ENCODE data around the gene CTBP2.
"Not testable (repeated sequence)": the region's sequence is repeated elsewhere in the genome, so short reads cannot be mapped to it uniquely, and the experiment has no call there.

CTBP2 gene

GRCh38 chr10:125186431-125187170 is 26.2 kb upstream of the CTBP2 start:
- no peak for DNase-seq

DNA sequence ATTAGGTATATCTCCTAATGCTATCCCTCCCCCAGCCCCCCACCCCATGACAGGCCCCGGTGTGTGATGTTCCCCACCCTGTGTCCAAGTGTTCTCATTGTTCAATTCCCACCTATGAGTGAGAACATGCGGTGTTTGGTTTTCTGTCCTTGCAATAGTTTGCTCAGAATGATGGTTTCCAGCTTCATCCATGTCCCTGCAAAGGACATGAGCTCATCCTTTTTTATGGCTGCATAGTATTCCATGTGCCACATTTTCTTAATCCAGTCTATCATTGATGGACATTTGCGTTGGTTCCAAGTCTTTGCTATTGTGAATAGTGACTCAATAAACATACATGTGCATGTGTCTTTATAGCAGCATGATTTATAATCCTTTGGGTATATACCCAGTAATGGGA is 18.7 kb upstream of the CTBP2 start:
- not testable (repeated sequence) for DNase-seq

GRCh38 chr10:125177641-125178640 is 17.6 kb upstream of the CTBP2 start:
- no peak for DNase-seq

DNA sequence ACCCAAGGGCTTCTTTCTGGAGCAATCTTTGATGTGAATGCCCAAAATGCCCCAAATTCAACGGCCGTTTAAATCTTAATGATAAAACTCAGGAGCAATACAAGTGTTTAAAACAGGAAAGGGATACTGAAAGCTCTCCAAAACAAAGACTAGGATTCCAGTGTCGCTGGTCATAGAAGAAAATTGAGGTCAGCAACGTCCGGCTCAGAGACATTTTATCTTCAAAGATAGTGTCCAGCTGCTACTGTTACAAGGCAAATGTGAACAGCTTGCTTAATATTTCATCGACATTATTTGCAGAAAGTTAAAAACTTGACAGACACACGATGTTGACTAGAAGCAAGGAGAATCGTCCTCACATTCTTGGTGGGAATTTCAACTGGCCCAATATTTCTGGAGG is 15.4 kb upstream of the CTBP2 start:
- DNase-seq: no peak

GRCh38 chr10:125174360-125174759 is 14.0 kb upstream of the CTBP2 start:
- no peak for DNase-seq

DNA sequence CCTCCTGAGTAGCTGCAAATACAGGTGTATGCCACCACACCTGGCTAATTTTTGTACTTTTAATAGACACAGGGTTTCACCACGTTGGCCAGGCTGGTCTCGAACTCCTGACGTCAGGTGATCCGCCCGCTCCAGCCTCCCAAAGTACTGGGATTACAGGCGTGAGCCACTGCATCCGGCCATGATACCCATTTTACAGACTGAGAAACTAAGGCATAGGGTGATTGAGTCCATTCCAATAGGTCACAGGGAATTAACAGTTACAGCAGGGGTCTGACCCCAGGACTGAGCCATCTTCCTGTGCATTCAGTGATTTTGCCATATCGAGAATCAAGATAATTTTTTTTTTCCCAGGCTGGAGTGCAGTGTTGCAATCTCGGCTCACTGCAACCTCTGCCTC is 12.3 kb upstream of the CTBP2 start:
- no peak for DNase-seq

GRCh38 chr10:125171402-125172306 is 11.3 kb upstream of the CTBP2 start:
- DNase-seq: no peak

- no peak for DNase-seq
Measured at GRCh38 chr10:125169915-125170314, 9.6 kb upstream of the CTBP2 start.

GRCh38 chr10:125169279-125169678 is 8.9 kb upstream of the CTBP2 start:
- DNase-seq: no peak

DNA sequence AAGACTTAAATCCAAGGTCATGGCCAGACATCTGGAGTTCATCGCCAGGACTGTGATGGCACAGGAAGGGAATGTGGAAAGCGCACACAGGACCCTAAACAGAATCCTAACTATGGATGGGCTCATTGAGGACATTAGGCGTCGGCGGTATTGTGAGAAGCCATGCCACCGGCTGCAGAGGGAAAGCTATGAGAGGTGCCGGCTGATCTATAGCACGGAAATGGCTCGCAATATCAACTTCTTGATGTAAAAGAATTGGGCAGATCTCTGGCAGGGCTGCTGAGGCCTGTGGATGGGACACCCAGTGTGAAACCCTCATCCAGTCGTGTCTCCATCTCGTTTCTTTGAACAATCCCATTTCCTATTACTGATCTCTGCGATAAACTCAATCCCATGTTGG is 6.3 kb upstream of the CTBP2 start:
- DNase-seq: no peak

GRCh38 chr10:125165584-125166573 is 5.5 kb upstream of the CTBP2 start:
- no peak for DNase-seq

DNA sequence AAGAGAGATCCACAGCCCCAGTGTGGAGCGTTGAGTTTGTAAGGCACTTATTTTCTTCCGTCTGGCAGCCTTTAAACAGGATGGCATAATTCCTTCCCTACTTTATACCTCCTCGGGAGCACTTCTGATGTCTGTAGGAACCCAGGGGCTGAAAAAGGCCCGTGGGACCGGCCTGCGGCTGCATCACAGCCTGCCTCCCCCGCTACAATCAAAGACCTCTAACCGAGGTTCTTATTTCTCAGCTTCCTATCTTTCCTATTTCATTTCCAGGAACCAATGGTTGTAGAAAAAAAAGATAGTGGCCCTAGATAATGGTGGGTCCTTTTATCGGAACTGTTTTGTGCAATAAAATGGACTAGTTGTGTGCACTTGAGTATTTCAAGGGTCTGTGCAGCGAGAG is 4.1 kb upstream of the CTBP2 start:
- no peak for DNase-seq

- no peak for DNase-seq
Measured at GRCh38 chr10:125163803-125164202, 3.4 kb upstream of the CTBP2 start.

- not testable (repeated sequence) for DNase-seq
Measured at GRCh38 chr10:125163312-125163711, 2.9 kb upstream of the CTBP2 start.

DNA sequence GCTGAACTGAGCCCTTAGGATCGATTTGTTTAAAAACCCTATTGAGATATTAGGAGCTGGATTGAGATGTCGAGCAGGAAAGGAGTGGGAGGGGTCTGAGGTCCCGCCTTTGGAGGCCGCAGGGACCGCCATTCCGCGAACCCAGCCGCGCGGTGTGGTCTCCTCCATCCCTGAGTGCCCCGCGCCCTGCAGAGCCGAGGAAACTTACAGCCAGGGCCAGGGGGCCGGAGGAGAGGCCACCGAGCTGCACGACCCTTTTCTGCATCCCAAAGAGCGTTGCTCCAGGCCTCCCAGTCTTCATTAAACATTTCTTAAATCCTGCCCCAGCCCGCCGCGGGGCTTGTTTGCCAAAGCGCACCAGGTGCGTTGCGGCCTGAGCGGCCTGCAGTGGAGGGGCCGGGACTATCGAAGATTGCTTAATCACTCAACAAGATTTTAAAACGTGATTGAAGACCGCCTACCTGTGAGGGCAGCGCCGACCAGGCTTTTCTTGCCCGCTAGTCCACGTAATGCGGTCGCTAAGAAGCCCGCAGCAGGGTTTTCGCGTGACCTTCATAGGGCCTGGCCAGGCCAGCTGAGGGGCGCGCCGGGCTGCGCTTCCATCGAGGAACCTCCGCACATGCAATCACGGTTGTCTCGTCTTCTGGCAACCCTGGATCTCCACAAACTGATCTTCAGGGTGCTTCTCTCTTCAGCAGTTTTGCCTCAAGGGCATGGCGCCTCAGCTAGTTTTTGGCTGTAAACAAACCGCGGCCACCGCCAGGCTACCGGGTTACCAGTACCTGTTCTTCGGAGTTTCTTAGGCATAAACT is 2.0 kb upstream of the CTBP2 start:
- DNase-seq: no peak

DNA sequence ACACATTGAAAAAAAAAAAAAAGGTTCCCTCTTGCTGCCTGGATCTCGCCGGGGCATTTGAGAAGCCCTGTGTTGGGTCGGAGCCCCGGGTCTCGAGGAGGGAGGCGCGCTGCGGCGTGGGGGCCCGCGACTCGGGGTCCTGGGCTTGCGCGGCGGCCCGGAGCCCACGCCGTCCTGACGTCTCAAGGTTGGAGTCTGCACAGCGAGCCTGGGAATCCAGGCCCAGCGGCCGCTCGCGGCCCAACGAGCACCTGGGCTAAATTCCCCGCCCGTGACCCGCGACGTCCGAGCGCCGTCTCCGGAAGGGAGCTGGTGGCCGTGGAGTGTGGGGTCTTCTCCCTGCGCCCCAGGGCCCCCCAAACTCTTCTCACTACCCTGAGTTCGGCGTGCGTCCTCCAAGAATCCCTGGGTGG is 1.4 kb upstream of the CTBP2 start:
- no peak for DNase-seq

DNA sequence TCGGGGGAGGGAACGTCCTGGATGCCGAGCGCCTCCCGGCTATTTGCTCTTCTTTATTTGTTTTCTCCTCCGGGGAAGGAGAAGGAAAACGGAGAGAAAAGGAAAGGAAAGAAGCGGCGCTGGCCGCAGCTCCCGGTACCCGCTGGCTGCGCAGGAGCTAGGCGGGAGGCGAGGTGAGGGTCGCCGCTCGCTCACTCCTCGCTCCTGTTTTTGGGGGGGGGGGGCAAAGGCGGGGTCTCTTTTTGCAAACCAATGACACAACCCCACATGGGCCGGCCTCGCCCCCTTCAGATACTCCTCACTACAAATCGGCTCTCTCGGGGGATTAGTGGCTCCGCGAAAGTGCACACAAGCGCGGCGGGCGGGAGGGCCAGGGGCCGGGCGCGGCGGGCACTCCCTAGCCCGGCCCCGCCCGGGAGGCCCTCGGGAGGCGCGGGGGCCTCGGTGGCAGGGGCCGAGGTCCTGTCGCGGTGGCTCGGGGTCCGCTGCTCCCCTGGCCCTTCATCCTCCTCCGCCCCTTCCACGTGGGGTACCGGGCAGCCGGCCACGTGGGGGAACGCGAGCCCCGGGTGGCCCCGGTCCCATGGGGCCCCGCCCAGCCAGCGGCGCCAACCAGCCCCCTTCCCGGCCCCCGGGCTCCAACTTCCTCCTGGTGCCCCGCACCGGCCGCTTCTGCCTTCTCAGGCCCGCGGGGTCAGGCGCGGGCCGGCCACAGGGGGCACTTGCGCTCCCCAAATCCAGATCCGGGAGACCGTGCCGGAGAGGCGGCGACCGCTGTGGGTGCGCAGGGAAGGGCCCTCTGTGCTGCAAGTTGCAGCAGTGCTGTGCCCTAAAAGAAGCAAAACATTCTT is 718 bp upstream of the CTBP2 start:
- no peak for DNase-seq

DNA sequence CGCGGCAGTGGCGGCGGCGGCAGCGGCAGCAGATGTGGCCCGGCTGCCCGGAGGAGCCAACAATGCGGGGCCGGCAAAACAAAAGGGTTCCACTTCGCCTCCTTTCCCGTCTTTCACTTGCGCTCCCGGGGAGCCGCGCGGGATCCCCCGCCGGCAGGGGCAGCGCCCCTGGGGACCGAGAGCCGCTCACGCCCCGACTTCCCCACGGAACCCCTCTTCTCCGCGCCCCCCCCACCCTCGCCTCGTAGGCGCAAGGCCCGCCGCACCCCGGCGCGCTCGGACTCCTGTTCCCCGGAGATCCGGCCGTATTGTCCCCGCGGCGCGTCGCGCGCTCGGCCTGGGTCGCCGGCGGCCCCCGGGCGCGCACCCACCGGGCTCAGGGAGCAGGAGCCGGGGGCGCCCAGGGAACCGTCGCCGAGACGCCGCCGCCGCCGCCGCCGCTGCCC is 854 bp downstream of the CTBP2 start:
- DNase-seq: no peak

DNA sequence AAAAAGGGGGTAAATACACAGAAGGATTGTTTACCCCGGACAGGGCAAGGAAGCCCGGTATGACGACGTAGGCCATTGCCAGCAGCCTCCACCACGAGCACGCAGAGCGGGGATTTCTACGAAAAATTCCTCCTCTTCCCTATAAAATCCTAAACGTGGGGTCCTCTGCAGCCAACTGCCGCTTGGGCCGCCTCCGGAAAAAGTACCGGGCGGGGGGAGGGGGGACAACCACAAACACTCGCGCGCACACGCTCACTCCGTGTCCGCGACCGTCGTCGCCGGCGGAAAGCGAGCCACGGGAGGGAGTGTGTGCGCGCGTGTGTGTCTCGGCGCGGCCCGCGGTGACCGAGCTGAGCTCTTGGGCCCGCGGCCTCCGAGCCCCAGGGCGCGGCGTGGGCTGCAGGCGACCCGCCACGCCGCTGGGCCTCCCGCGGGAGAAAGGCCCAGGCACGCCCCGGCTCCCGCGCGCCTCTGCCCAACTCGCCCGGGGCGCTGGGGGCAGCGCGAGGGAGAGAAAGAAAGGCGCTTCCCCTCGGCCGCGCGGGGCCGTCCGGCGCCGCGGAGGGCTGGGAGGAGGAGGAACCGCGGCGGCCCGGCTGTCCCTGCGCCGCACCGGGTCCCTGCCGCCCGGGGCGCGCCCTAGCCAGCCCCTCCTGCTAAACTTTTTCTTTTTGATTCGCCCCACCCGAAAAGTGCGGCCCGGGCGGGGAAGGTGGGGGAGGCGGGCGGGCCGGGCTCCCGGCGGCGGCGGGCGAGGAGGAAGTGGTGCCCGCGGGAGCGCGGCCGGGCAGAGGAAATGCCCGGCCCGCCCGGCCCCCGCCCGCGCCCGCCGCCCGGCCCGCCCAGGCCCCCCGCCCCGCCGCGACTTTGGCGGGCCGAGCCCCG is 1.5 kb downstream of the CTBP2 start:
- DNase-seq: no peak

Measured in DMS79 (cell line).